NB4 (cell line): ENCODE data around the gene TBCA.

Experiments
- DNase-seq: peaks from one replicate; pipeline ENCODE4 v3.0.0; 2010; ENCODE audit warnings: low read depth
- H3K4me3 ChIP-seq: one replicate; pipeline ENCODE4 v1.5.1; 2011; ENCODE audit warnings: mild to moderate bottlenecking, low read depth, low read length, moderate library complexity
- CTCF ChIP-seq: IDR thresholded peaks from one replicate; pipeline ENCODE4 v1.5.1; 2012; ENCODE audit warnings: low read depth, low read length
- MYC ChIP-seq: IDR thresholded peaks from 2 replicates; pipeline ENCODE4 v1.6.1; 2011; ENCODE audit warnings: low read depth, low read length
- POLR2A ChIP-seq: IDR thresholded peaks from 2 replicates; pipeline ENCODE4 v1.6.1; 2011; ENCODE audit warnings: mild to moderate bottlenecking; ENCODE audit not compliant: insufficient read length; ENCODE audit errors: extremely low read depth
- TF ChIP-seq, protein P1 (sequence below): IDR thresholded peaks from 2 replicates; pipeline ENCODE4 v1.6.1; 2011; ENCODE audit warnings: low read depth, low read length

Gene TBCA

DNA sequence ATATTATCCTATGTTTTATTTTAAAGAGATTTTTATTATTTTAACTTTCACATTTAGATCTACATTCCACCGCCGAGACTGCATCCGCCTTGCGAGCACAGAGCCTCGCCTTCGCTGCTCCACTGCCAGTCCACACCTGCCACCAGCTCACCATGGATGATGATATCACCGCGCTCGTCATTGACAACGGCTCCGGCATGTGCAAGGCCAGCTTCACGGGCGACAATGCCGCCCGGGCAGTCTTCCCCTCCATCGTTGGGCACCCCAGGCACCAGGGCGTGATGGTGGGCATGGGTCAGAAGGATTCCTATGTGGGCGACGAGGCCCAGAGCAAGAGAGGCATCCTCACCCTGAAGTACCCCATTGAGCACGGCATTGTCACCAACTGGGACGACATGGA, 8.6 kb upstream of the TBCA start:
- no peak overlapping the region for H3K4me3 ChIP-seq
- DNase-seq = no peak
- TF ChIP-seq MYC (no peak), POLR2A (no peak), CTCF (no peak)
- TF ChIP-seq, protein P1, sequence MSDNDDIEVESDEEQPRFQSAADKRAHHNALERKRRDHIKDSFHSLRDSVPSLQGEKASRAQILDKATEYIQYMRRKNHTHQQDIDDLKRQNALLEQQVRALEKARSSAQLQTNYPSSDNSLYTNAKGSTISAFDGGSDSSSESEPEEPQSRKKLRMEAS = no peak

DNA sequence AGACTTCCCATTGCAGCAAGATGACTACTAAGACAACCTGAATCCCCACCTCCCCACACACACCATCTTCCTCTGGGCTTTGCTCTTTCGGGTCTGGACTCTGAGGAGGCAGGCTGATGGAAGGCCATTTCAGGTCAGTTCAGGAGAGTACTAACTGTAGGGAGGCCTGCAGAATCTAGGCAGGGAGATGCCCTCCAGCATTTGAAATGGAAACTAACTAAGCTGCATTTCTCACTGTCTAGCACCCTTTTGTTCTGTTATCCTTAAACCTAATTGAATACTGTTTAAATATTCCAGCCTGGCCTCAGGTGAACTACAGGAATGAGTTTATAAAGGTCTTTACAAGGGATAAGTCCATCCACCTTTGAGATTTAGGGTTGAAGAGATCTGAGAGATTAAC, 4.9 kb upstream of the TBCA start:
- DNase-seq = no peak
- TF ChIP-seq CTCF (no peak), POLR2A (no peak), MYC (no peak)
- TF ChIP-seq, protein P1 = no peak
- H3K4me3 ChIP-seq = no peak overlapping the region

GRCh38 chr5:77778881-77779438, 2.8 kb upstream of the TBCA start:
- no peak for DNase-seq
- TF ChIP-seq, protein P1 = no peak
- no peak for TF ChIP-seq CTCF
- no peak for TF ChIP-seq POLR2A
- no peak for TF ChIP-seq MYC
- H3K4me3 ChIP-seq = no peak overlapping the region

DNA sequence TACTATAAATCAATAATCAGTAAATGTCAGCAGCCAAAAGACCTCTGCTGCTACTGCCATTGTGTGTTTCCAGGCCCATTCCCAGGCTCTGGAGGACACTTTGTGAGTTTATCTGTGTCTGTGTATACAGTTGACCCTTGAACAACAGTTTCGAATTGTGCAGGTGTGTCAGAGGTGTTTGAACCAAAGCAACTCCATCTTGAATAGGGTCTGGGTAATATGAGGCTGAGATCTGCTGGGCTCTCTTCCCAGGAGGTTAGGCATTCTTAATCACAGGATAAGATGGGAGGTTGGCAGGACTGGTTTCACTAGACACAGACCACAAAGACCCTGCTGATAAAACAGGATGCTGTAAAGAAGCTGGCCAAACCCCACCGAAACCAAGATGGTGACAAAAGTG, 2.3 kb upstream of the TBCA start:
- H3K4me3 ChIP-seq = no peak overlapping the region
- TF ChIP-seq MYC (no peak), POLR2A (no peak)
- no peak for DNase-seq

DNA sequence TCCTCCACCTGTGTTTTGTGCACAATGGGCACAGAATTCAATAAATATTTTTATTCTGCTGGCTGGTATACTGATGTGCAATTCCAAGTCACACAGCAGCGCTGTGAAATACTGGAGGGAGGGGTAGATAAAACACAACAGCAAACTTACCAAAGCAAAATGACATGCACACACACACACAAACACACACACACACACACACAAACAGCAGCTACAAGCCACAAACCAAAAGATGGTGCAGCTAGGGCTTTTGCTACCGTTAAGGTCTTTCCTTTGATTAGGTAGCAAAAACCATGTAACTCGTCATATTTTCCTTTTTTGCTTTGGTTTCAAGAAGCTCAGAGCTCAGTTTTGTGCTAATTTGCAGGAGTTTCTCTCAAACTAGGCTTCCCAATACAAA, 1.8 kb upstream of the TBCA start:
- H3K4me3 ChIP-seq = no peak overlapping the region
- TF ChIP-seq, protein P1 = no peak
- TF ChIP-seq CTCF (no peak), MYC (no peak), POLR2A (no peak)
- no peak for DNase-seq

DNA sequence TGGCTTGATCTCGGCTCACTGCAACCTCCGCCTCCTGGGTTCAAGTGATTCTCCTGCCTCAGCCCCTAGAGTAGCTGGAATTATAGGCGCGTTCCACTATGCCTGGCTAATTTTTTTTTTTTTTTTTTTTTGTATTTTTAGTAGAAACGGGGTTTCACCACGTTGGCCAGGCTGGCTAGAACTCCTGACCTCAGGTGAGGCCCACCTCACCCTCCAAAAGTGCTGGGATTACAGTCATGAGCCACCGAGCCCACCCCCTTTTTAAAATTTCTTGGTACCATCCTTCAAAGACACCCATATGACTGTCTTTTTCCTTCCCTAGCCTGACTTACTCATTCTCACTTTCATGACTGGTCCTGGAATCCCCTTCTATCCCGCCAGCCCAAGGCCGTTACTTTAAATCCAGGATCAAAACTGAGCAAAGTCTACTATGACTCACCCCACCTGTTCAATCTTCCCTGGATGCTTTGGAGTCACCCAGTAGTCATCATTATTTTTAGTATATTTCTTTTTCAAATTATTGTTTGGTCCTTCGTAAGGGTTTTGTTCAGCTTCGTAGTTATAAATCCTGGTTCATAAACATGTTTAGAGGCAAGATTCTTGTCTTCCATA, 1.2 kb upstream of the TBCA start:
- DNase-seq = no peak
- TF ChIP-seq POLR2A (no peak), CTCF (no peak), MYC (no peak)
- TF ChIP-seq, protein P1 = no peak
- no peak overlapping the region for H3K4me3 ChIP-seq
